Psoas muscle (tissue), 8 donors: ENCODE data around the gene SLC6A15. TPM values are rescaled to one million over a fixed set of nuclear protein-coding genes. Genes with fewer than 3 reads are reported as not detected.

Source experiments
- ATAC-seq, 4 donors: fragments of 200-7000 bp; cut with Tn5 transposase; one replicate each; pipeline ENCODE4 v1.9.1; 2020; ENCODE audit warnings: moderate library complexity in 3 of 4, mild to moderate bottlenecking in 2 of 4
- DNase-seq, 2 donors: peaks; one replicate each; pipeline ENCODE4 v3.0.0-alpha.2; 2020
- H3K27ac ChIP-seq: fragments of 200-600 bp; one replicate; pipeline ENCODE4 v1.8.0; 2022
- H3K27me3 ChIP-seq, 3 donors: fragments of 200-600 bp in 1 of 3; one replicate each; pipeline versions ENCODE4 v1.6.1 to v1.8.0; 2013 to 2022; ENCODE audit warnings: low read length in 2 of 3, mild to moderate bottlenecking in 2 of 3, moderate library complexity in 1 of 3; ENCODE audit not compliant: insufficient read depth in 3 of 3
- H3K36me3 ChIP-seq, 2 donors: fragments of 200-600 bp in 1 of 2; one replicate each; pipeline versions ENCODE4 v1.6.1 to v1.8.0; 2013 to 2022; ENCODE audit warnings: low read depth in 1 of 2, mild to moderate bottlenecking in 1 of 2, moderate library complexity in 1 of 2; ENCODE audit not compliant: insufficient read depth in 1 of 2
- H3K4me1 ChIP-seq: fragments of 200-600 bp; one replicate; pipeline ENCODE4 v1.8.0; 2022
- H3K4me3 ChIP-seq: fragments of 200-600 bp; one replicate; pipeline ENCODE4 v1.8.0; 2022; ENCODE audit warnings: mild to moderate bottlenecking
- H3K9me3 ChIP-seq: fragments of 200-600 bp; one replicate; pipeline ENCODE4 v1.8.0; 2022
- CTCF ChIP-seq: fragments of 200-600 bp; IDR thresholded peaks from one replicate; pipeline ENCODE4 v1.8.0; 2022; ENCODE audit warnings: antibody characterized with exemption
- WGBS, 3 donors: extraction: QIAGEN DNeasy Blood & Tissue Kit; methylation state at CpG; one replicate each; pipeline versions ENCODE4 v1.1.6 to v1.1.7; 2013; 5-methylcytosine and 5-hydroxymethylcytosine counted together
- intact Hi-C, 2 donors: fragments of 100-400 bp; cut with DNase I; formaldehyde crosslinking; loops; one replicate each; pipeline versions ENCODE4 v1.11.0 to v1.14.2; 2022
- polyA plus RNA-seq, 3 donors: library from polyadenylated mRNA; stranded (reverse); fragments of 200-250 nt; gene quantifications; one replicate each; pipeline ENCODE4 v1.2.3, GENCODE V29; 2013
- total RNA-seq, 4 donors: library from RNA; stranded (reverse); fragmentation: NEBNext Ultra II Directional in 2 of 4; extraction: Animal tissue kit (Norgen Biotek cat#: 25700) in 2 of 4; gene quantifications; one replicate each; pipeline versions ENCODE4 v1.2.1 to v1.2.4, GENCODE V29; 2021 to 2023
- donor health status: healthy with polysubstance abuse.
- donor health status: DM: no; HTN: no; CAD: no; lungs with moderate emphysema.
- donor health status: Bipolar disorder and iron deficiency.
- donor health status: healthy.
- donor health status: DM: yes; HTN: yes; CAD: no.
- donor health status: DM: no; HTN: no; CAD: no.
- donor health status: DM: no; HTN: no; CAD: no.
- donor health status: DM: yes; HTN: yes; CAD: no.

The SLC6A15 gene
- total and polyA plus RNA-seq, 7 donors = 0.03 to 0.18 (median 0.06) TPM; not detected in 3

- DNase-seq = no peak
- H3K4me3 ChIP-seq = no peak overlapping the region
- H3K4me1 ChIP-seq = no peaks in the 10 kb centered on the region
- intact Hi-C loops = no loop called here
- no peaks in the 10 kb centered on the region for H3K9me3 ChIP-seq
- no peak for TF ChIP-seq CTCF
- H3K36me3 ChIP-seq = no peaks in the 10 kb centered on the region
- H3K27ac ChIP-seq = no peak overlapping the region
- ATAC-seq = no peak
- WGBS, 3 donors = 86 to 91% (median 87%) methylated on average over 1 of the region's 1 CpG
- H3K27me3 ChIP-seq = no peaks in the 10 kb centered on the region
Measured at GRCh38 chr12:84810611-84811010, 102.0 kb downstream of the SLC6A15 start.

Other genes starting within 250 kb of the SLC6A15 start
- not detected for gene TSPAN19, start 123.5 kb upstream of the SLC6A15 start, total RNA-seq
- gene TSPAN19, start 123.5 kb upstream of the SLC6A15 start, polyA plus RNA-seq = under 1 TPM in 2 of 3 donors, not detected in 1; 0.04 to 0.06 TPM
- under 1 TPM in 1 of 4 donors, not detected in 3; 0.08 TPM for gene LRRIQ1, start 123.6 kb upstream of the SLC6A15 start, total RNA-seq
- under 1 TPM in 1 of 3 donors, not detected in 2; 0.31 TPM for gene LRRIQ1, start 123.6 kb upstream of the SLC6A15 start, polyA plus RNA-seq